CD4-positive, alpha-beta T cell (primary cell): ENCODE measurements around the gene ST3GAL2. TPM values are rescaled to one million over a fixed set of nuclear protein-coding genes. Genes with fewer than 3 reads are reported as not detected.

Experiments
- ATAC-seq: fragments of 200-7000 bp; cut with Tn5 transposase; one replicate; pipeline ENCODE4 v1.10.0; 2022; ENCODE audit warnings: mild to moderate bottlenecking; ENCODE audit not compliant: poor library complexity
- CTCF ChIA-PET: fragments of 350-600 bp; sonication (Branson Sonifier 250); formaldehyde crosslinking; loops from one replicate; lab custom pipeline; 2021; ENCODE audit warnings: antibody characterized with exemption, inconsistent platforms; lab: Charles Lee
- POLR2A ChIA-PET: fragments of 350-600 bp; sonication (Branson Sonifier 250); formaldehyde crosslinking; loops from one replicate; lab custom pipeline; 2021; ENCODE audit warnings: antibody characterized with exemption, inconsistent platforms; lab: Charles Lee
- DNase-seq, 14 experiments: peaks; one replicate each; pipeline ENCODE4 v3.0.0-alpha.2; 2013 to 2020; ENCODE audit warnings: mixed read lengths in 2 of 14
- H3K27ac ChIP-seq, 2 donors: one replicate each; pipeline versions ENCODE4 v1.5.1 to v1.7.0; 2013; ENCODE audit warnings: low read length in 2 of 2, low read depth in 1 of 2, mild to moderate bottlenecking in 1 of 2
- H3K27me3 ChIP-seq, 2 experiments: 1 replicate in 1 of 2; 2 replicates in 1 of 2; pipeline versions ENCODE4 v1.6.1 to v1.7.0; 2013; ENCODE audit warnings: low read length in 2 of 2, control low read depth in 1 of 2, mild to moderate bottlenecking in 1 of 2, moderate library complexity in 1 of 2; ENCODE audit not compliant: insufficient read depth in 2 of 2, control insufficient read depth in 1 of 2
- H3K36me3 ChIP-seq: one replicate; pipeline ENCODE4 v1.6.1; 2013; ENCODE audit warnings: low read length, control low read depth; ENCODE audit not compliant: insufficient read depth
- H3K4me1 ChIP-seq: one replicate; pipeline ENCODE4 v1.6.1; 2013; ENCODE audit warnings: low read length, control low read depth; ENCODE audit not compliant: insufficient read depth
- H3K4me3 ChIP-seq: one replicate; pipeline ENCODE4 v1.5.1; 2013; ENCODE audit warnings: mild to moderate bottlenecking, low read length, moderate library complexity
- H3K9me3 ChIP-seq, 2 experiments: 1 replicate in 1 of 2; 2 replicates in 1 of 2; pipeline versions ENCODE4 v1.6.1 to v1.7.0; 2013; ENCODE audit warnings: low read length in 2 of 2, mild to moderate bottlenecking in 2 of 2, control low read depth in 1 of 2, moderate library complexity in 1 of 2; ENCODE audit not compliant: control insufficient read depth in 1 of 2, insufficient read depth in 1 of 2
- H3K27ac Mint-ChIP-seq: one replicate; pipeline ENCODE4 v1.8.0; 2020; ENCODE audit warnings: mixed read lengths
- H3K27me3 Mint-ChIP-seq: one replicate; pipeline ENCODE4 v1.8.0; 2021; ENCODE audit warnings: mixed read lengths
- H3K36me3 Mint-ChIP-seq: one replicate; pipeline ENCODE4 v1.8.0; 2021; ENCODE audit warnings: low read depth, mixed read lengths
- H3K4me1 Mint-ChIP-seq: one replicate; pipeline ENCODE4 v1.8.0; 2021; ENCODE audit warnings: low read depth, mixed read lengths
- H3K4me3 Mint-ChIP-seq: one replicate; pipeline ENCODE4 v1.8.0; 2020; ENCODE audit warnings: mild to moderate bottlenecking, mixed read lengths
- H3K9me3 Mint-ChIP-seq: one replicate; pipeline ENCODE4 v1.8.0; 2020; ENCODE audit warnings: mixed read lengths
- CTCF ChIP-seq: fragments of 200-600 bp; IDR thresholded peaks from one replicate; pipeline ENCODE4 v1.8.0; 2022; ENCODE audit warnings: antibody characterized with exemption, mild to moderate bottlenecking
- intact Hi-C, 2 experiments: fragments of 100-400 bp; cut with DNase I in 1 of 2; cut with micrococcal nuclease in 1 of 2; formaldehyde crosslinking; loops; one replicate each; pipeline versions ENCODE4 v1.15.1 to v1.9.0; 2023 to 2025; cut with DNase I, micrococcal nuclease
- total RNA-seq, 174 experiments: library from RNA in 2 of 174; stranded (reverse) in 2 of 174; gene quantifications; one replicate each; pipeline ENCODE4 v1.2.3 and lab custom pipeline; 2021 to 2026

Gene ST3GAL2
- total RNA-seq, 2 experiments from 2014 or later = 9.8 to 11.1 TPM

GRCh38 chr16:70345840-70346239 lies 93.1 kb downstream of the ST3GAL2 start:
- ChIA-PET CTCF (interaction anchor here (1.5 to 2.0 kb wide), 2 partner anchors 46 to 94 kb away, joined by 5 to 11 read pairs; partner anchors contain the start of genes DDX19B and EXOSC6), POLR2A (interaction anchor here (0.6 to 3.0 kb wide), 18 partner anchors 9 to 964 kb away, joined by 3 to 62 read pairs (median 6); partner anchors contain the start of genes AARS1, COG4, DDX19B and EXOSC6)
- H3K4me1 ChIP-seq = peaks cover 36% of the 10 kb centered on the region
- peak overlapping the region; percentile 90 to 98 for H3K27ac ChIP-seq
- no peak for ATAC-seq
- intact Hi-C loops = loop anchor here (1.0 to 10.0 kb wide), 8 partner anchors 35 to 179 kb away; partner anchors contain the start of genes COG4 (in 2 of the 2), SF3B3 (in 2 of the 2), AARS1 (in 1 of the 2) and DDX19B (in 1 of the 2)
- DNase-seq = no peak
- no peaks in the 10 kb centered on the region for H3K9me3 ChIP-seq
- H3K27me3 ChIP-seq = no peaks in the 10 kb centered on the region
- no peaks in the 10 kb centered on the region for H3K27me3 Mint-ChIP-seq
- H3K36me3 ChIP-seq = peaks cover 14% of the 10 kb centered on the region
- TF ChIP-seq CTCF = no peak
- H3K4me3 Mint-ChIP-seq = peak overlapping the region; percentile 84
- peak overlapping the region; percentile 96 for H3K4me3 ChIP-seq
- peak overlapping the region; percentile 100 for H3K27ac Mint-ChIP-seq
- no peaks in the 10 kb centered on the region for H3K9me3 Mint-ChIP-seq
- peaks cover 34% of the 10 kb centered on the region for H3K36me3 Mint-ChIP-seq
- peaks cover 30% of the 10 kb centered on the region for H3K4me1 Mint-ChIP-seq

DNA sequence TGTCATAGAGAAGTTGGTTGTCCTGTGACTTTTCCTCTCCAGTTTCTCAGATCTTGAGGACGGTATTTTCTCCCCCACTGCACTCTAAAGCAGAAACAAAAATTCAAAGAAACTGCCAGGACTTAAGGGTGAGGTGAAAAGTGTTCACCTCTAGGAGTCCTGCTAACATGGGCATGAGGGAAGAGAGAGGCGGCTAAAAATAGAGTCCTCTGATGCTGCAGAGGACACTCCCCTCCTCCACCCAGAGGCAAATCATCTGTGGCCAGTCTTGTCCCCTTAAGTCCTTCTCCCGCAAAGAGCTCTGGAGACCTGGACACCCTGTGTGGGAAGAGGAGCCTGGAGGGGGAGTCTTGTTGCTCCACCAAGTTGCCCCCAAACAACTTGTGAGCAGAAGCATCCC lies 96.9 kb downstream of the ST3GAL2 start:
- H3K4me1 ChIP-seq = peaks cover 13% of the 10 kb centered on the region
- H3K9me3 ChIP-seq = no peaks in the 10 kb centered on the region
- no peak overlapping the region for H3K4me3 ChIP-seq
- no peaks in the 10 kb centered on the region for H3K36me3 ChIP-seq
- no peaks in the 10 kb centered on the region for H3K27me3 ChIP-seq
- Mint-ChIP-seq H3K4me1 (peaks cover 13% of the 10 kb centered on the region), H3K27me3 (no peaks in the 10 kb centered on the region), H3K36me3 (peaks cover 7% of the 10 kb centered on the region), H3K27ac (no peak overlapping the region), H3K4me3 (no peak overlapping the region), H3K9me3 (no peaks in the 10 kb centered on the region)
- DNase-seq (no peak), ATAC-seq (no peak)
- no peak for TF ChIP-seq CTCF
- no peak overlapping the region for H3K27ac ChIP-seq
- POLR2A ChIA-PET = no interaction called here
- intact Hi-C loops = loop anchor here in 1 of 2 experiments (10.0 kb wide), 1 partner anchor 183 kb away; the partner anchor contains the start of genes COG4 and SF3B3
- CTCF ChIA-PET = no interaction called here

DNA sequence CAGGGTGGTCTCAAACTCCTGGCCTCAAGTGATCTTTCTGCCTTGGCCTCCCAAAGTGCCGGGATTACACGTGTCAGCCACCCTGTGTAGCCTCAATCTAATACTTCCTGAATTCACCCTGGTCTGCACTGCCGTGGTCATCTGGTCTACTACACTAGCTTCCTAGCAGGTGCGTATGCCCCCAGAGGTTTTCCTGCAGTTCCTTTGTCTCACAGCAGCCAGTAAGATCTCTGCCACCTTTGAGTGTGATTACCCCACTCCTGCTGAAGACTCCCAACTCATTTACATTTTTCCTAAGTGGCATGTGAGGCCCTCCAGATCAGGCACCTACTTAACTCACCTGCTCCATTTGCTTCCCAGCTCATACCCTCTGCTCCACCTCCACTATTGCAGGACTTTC lies 97.3 kb downstream of the ST3GAL2 start:
- Mint-ChIP-seq H3K4me1 (peaks cover 9% of the 10 kb centered on the region), H3K36me3 (peaks cover 3% of the 10 kb centered on the region), H3K27ac (no peak overlapping the region), H3K27me3 (no peaks in the 10 kb centered on the region), H3K4me3 (no peak overlapping the region), H3K9me3 (no peaks in the 10 kb centered on the region)
- H3K4me1 ChIP-seq = peaks cover 10% of the 10 kb centered on the region
- no peak for ATAC-seq
- H3K27ac ChIP-seq = no peak overlapping the region
- H3K4me3 ChIP-seq = no peak overlapping the region
- H3K9me3 ChIP-seq = no peaks in the 10 kb centered on the region
- H3K27me3 ChIP-seq = no peaks in the 10 kb centered on the region
- no peak for DNase-seq
- TF ChIP-seq CTCF = no peak
- ChIA-PET CTCF (no interaction called here), POLR2A (no interaction called here)
- peaks cover under 1% of the 10 kb centered on the region for H3K36me3 ChIP-seq
- intact Hi-C loops = loop anchor here in 1 of 2 experiments (10.0 kb wide), 1 partner anchor 183 kb away; the partner anchor contains the start of genes COG4 and SF3B3
